Skeletal muscle cell (primary cell): ENCODE results near the gene MC1R.
"Not testable (repeated sequence)": the region's sequence is repeated elsewhere in the genome, so short reads cannot be mapped to it uniquely, and the experiment has no call there.

ENCODE experiments used
- DNase-seq: peaks from one replicate; pipeline ENCODE4 v3.0.0-alpha.2; 2010; ENCODE audit warnings: low read depth
- H3K4me3 ChIP-seq: 2 replicates; pipeline ENCODE4 v1.5.1; 2011; ENCODE audit warnings: low read depth, mild to moderate bottlenecking, control low read depth, low read length, moderate library complexity

The MC1R gene

DNA sequence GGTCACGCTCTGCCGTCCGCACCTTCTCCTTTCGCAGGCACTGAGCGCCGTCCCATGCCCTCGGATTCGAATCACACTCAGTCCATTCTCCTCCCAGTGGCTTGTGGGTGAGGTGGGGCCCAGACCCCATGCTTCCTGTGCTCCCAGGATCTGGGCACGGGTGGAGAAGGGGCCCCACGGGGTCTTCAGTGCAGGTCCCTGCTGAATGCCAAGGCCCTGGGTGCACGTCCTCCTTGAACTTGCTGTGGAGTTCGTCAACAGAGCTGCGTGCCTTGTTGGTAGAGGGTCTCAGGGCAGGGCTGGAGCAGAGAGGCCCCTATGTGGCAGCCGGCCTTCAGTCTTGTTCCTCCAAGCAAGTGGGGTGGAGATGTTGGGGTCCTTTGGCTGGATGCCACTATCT is 7.3 kb upstream of the MC1R start:
- no peak for DNase-seq
- no peak overlapping the region for H3K4me3 ChIP-seq

DNA sequence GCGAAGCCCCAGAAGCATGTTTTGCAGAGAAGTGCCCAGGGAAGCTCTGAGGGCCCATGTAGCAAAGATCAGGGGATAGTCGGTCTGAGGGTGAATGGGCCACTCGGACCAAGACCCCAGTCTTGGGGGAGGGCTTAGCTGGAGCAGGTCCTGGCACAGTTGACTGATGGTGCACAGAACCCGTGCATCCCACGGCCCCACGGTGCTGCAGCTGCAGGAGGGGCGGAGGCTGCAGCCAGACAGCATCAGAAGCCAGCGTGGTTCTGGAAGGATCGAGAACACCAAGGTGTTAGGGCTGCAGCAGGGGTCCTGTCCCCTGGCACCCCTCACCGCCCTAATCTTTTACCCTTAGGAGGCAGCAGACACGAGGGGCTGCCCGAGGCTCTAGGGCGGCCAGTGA is 6.5 kb upstream of the MC1R start:
- no peak overlapping the region for H3K4me3 ChIP-seq
- no peak for DNase-seq

DNA sequence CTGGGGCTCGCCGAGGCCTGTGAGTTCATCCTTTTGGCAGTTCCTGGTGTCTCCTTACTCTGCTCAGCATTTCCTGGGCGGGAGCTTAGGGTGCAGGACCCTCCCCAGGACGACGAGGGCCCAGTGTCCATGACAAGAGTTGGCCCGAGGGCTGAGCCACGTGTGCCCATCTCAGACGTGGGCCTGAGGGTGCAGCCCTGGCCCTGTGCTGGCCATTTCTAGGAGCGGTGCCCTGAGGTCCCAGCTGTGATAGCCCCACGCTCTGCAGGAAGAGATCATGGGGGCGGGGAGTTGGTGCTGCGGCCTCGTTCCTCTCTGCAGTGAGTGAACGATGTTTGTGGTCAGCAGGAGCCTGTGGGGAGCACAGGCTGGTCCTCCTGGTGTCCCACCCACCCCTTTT is 6.0 kb upstream of the MC1R start:
- H3K4me3 ChIP-seq, result no peak overlapping the region
- DNase-seq, result no peak

DNA sequence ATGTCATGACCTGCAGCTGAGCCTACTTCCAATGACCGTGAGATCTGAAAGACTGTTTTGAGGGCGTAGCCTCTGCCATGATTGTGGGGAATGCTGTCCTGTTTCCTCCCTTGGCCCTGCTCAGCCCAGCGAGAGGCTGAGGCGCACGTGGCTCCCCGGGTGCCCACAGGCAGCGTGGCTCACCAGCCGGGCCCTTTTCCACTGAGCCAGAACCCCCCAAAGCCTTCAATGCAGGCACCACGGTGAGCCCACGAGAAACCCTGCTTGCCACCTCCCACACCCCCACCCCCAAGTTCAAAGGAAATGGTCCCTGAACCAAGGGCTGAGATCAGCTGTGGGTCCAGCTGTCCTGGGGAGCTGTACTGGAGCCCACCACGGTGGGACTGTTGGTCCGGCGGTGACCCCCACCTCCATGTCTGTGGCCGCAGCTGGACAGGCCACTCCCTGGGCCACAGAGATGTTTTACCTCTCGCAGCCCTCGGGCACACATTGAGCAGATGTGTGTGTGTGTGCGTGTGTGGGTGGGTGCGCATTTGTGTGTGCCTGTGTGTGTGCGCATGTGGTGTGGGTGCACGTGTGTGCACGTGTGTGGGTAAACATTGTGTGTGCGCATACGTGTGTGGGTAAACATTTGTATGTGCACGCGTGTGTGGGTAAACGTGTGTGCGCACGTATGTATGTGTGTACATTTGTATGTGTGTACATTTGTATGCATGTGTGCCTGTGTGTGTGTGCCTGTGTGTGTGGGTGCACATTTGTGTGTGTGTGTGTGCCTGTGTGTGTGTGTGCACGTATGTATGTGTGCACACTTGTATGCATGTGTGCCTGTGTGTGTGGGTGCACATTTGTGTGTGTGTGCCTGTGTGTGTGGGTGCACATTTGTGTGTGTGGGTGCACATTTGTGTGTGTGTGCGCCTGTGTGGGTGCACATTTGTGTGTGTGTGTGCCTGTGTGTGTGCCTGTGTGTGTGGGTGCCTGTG is 5.0 kb upstream of the MC1R start:
- DNase-seq, result no peak
- H3K4me3 ChIP-seq, result no peak overlapping the region

DNA sequence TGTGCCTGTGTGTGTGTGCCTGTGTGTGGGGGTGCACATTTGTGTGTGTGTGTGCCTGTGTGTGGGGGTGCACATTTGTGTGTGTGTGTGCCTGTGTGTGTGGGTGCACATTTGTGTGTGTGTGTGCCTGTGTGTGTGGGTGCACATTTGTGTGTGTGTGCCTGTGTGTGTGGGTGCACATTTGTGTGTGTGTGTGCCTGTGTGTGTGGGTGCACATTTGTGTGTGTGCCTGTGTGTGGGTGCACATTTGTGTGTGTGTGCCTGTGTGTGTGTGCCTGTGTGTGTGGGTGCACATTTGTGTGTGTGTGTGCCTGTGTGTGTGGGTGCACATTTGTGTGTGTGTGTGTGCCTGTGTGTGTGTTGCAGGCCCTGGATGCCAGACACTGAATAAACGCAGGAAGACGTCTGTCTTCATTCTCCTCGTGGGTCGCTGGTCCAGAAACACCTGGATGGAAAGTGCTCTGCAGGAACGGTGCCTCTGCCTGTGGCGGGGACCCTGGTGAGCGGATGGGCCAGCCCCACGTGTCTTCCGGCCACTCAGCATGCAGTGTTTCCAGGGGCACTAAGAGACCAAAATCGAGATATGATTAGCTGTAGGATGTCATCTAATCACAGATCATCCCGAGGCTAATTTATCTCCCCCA is 3.9 kb upstream of the MC1R start:
- not testable (repeated sequence) for H3K4me3 ChIP-seq, DNase-seq

DNA sequence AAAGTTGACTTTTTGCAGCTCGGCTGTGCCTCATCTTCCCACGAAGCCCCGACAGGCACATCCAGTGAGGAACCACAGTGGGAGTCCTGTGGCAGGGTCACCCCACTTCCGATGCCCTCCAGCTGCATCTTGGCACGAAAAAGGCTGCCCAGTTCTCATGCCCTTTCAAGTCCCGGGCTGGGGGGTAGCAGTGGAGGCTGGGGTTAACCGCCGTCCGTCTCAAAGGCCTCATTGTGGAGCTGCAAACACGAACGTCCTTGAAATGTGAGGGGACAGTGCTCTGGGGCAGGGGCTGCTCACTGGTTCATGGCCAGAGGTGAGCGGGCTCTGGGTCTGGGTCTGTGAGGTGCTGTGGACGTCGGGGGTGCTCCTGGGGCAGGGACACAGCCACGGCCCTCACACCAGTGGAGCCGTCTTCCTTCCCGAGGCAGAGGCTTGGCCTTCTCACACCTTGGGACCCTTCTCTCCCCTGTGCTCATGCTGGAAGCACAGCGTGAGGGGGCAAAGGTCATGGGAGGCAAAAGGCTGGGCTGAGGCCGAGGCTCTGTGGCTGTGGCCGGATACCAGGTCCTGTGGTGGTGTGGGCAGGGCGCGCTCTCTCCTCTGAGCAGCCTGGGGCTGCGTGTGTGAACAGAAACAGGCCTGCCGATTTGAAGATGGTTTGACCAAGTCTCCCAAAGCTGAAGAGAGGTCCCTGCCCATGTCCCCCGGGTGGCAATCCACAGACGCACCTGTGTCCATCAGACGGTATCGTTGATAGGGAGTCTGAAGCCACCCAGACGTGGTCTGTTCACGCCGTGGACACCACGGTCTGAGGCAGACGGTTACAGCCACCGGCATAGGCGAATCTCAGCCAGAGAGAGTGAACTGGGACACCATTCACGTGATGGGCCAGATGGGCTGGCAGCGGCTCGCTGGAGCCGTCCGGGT is 3.1 kb upstream of the MC1R start:
- no peak for DNase-seq
- H3K4me3 ChIP-seq, result no peak overlapping the region

DNA sequence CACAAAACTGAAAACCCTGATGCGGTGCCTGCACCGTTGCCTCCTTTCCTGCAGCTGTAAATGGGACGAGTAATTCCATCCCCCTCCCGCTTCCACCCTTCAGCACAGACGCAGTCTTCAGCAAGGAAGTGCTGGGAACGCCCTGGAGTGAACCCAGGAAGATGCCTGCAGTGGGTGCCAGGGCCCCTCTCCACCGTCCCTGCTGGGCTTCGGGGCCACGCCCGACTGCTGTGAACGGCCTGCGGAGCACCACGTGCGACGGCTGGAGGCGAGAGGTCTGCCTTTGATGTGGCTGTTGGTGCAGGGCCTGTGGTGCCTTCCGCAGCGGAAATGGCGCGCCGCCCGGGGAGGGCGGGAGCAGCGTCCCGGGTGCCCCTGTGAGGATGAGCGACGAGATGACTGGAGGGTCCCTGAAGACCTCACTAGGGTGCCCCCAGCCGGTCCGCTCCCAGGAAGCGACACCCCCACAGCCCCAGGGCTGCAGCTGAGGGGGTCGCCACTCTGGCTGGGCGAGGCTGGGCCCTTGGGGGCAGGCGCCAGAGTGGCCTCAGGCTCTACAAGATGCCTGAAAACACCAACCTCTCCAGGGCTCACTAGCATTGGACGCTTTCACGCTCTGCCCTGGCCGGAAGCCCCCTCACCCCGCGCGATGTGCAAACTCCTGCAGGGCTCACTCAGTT is 749 bp upstream of the MC1R start:
- DNase-seq, result peak; percentile 78
- peak overlapping the region; percentile 48 for H3K4me3 ChIP-seq

DNA sequence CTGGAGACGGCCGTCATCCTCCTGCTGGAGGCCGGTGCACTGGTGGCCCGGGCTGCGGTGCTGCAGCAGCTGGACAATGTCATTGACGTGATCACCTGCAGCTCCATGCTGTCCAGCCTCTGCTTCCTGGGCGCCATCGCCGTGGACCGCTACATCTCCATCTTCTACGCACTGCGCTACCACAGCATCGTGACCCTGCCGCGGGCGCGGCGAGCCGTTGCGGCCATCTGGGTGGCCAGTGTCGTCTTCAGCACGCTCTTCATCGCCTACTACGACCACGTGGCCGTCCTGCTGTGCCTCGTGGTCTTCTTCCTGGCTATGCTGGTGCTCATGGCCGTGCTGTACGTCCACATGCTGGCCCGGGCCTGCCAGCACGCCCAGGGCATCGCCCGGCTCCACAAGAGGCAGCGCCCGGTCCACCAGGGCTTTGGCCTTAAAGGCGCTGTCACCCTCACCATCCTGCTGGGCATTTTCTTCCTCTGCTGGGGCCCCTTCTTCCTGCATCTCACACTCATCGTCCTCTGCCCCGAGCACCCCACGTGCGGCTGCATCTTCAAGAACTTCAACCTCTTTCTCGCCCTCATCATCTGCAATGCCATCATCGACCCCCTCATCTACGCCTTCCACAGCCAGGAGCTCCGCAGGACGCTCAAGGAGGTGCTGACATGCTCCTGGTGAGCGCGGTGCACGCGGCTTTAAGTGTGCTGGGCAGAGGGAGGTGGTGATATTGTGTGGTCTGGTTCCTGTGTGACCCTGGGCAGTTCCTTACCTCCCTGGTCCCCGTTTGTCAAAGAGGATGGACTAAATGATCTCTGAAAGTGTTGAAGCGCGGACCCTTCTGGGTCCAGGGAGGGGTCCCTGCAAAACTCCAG is 1.1 kb downstream of the MC1R start:
- no peak for DNase-seq
- no peak overlapping the region for H3K4me3 ChIP-seq

DNA sequence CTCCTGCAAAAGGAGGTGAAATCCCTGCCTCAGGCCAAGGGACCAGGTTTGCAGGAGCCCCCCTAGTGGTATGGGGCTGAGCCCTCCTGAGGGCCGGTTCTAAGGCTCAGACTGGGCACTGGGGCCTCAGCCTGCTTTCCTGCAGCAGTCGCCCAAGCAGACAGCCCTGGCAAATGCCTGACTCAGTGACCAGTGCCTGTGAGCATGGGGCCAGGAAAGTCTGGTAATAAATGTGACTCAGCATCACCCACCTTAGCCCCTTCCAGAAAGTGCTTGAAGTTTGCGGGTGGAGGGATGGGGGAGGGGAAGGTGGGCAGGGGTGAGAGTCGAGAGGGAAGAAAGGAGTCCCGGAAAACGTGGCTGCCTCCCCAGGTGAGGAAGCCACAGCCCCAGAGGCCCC is 2.1 kb downstream of the MC1R start:
- DNase-seq, result no peak
- peak overlapping the region; percentile 11 for H3K4me3 ChIP-seq

DNA sequence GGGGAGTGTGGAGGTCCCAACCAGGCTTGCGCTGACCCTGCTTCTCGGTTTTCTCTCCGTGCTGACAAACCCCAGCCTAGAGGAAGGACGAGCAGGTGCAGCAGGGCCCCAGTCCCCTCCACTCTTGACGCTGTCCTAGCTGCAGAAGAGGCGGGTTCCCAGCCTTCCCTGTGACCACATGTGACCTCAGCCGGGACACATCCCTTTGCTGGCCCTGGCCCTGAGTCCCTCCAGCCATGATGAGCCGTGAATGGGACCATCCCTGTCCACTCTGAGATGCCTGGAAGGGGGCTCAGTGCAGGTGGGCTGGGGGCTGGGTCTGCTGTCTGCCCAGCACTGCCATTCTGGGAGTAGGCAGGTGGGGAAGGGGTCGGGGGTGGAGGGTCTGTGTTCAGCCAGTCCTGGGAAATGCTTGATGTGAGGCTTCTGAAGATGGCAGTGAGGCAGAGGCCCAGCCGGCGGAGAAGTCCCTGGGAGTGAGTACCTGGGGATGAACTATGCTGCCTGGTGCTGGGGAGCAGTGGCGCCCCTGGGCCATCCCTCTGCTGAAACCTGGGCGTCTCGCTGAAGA is 2.6 kb downstream of the MC1R start:
- DNase-seq, result no peak
- peak overlapping the region; percentile 11 for H3K4me3 ChIP-seq

DNA sequence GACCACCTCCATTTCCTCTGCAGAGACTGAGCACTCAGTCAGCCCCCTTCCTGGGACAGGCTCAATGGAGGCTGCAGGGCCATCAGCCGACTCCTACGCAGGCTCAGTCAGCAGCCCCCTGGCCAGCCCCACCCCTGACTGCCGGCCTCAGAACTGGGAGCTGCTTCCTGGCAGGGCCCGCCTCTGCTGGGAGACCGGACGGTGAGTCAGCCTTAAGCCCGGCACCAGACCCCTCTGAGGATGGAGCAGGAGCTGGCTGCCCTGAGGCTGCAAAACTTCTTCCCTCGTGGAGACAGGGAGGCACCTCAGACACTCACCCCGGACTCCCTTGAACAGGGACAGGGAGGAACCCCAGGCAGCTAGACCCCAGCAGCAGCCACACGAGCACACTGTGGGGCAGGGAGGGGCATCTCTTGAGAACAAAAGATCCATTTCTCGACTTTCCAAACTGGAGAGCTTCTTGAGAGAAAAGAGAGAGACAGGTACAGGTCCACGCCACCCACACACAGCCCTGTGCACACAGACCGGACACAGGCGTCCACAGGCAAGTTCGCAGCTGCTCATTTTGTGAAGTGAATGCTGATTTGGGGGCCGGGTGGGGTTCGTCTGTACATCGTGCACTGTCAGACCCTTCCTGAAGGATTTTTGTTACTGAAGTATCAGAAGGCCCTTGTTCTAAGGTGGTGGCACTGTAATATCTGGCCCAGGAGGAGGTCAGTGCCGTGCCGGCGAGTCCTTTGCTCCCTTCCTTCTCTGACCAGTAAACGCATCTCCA is 3.2 kb downstream of the MC1R start:
- H3K4me3 ChIP-seq, result peak overlapping the region; percentile 91
- peak; percentile 85 for DNase-seq

DNA sequence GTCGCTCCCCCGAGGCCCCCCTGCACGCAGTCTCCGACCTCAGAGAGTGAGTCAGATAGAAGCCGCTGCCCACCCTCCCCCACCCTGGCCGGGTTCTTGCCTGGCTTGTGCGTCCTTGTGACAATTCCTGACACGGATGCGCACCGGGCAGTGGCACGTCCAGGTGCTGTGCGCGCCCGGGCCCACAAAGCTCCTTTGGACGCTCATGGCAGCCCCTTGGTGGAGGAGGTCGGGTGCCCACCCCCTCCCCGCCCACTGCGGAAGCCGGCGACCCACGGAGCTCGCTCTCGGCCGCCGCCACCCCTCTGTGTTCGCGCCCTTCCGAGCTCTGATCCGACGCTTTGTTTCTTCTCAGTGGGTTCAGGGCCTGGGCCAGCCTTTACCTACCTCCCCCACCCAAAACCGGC is 3.8 kb downstream of the MC1R start:
- peak overlapping the region; percentile 91 for H3K4me3 ChIP-seq
- DNase-seq, result peak; percentile 76

DNA sequence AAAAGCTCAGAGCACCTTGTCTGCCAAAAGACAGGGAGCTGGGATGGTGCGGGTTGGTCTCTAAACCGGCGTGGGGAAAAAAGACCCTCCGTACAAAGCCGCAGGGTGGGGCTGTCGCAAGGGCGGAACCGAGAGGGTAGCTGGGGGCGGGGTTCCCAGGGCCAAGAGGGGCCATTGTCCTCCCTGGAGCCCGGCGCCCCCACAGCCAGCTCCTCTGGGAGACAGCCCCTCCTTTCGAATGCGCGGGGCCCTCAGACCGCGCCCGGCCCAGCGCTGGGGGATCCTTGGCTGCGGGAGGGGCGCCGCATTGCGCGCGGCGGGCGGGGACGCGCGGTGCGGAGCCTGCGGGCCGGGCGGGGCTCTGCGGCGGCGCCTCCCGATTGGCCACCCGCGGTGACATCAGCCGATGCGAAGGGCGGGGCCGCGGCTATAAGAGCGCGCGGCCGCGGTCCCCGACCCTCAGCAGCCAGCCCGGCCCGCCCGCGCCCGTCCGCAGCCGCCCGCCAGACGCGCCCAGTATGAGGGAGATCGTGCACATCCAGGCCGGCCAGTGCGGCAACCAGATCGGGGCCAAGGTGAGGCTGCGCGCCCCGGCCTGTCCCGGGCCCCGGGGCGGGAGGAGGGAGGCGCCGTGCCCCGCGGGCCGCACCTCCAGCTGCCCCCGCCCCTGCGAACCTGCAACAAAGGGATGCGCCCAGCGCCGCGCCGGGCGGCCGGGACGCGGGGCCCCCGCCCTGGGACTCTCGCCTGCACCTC is 4.4 kb downstream of the MC1R start, which contains the start of gene TUBB3:
TSS of gene TUBB3 (plus strand) at position 459 of the 756 bp plus-strand sequence. CDS start at position 519, 60 bp downstream.
- H3K4me3 ChIP-seq, result peak within 1 kb of the TSS; percentile 91
- peak; percentile 48 for DNase-seq

DNA sequence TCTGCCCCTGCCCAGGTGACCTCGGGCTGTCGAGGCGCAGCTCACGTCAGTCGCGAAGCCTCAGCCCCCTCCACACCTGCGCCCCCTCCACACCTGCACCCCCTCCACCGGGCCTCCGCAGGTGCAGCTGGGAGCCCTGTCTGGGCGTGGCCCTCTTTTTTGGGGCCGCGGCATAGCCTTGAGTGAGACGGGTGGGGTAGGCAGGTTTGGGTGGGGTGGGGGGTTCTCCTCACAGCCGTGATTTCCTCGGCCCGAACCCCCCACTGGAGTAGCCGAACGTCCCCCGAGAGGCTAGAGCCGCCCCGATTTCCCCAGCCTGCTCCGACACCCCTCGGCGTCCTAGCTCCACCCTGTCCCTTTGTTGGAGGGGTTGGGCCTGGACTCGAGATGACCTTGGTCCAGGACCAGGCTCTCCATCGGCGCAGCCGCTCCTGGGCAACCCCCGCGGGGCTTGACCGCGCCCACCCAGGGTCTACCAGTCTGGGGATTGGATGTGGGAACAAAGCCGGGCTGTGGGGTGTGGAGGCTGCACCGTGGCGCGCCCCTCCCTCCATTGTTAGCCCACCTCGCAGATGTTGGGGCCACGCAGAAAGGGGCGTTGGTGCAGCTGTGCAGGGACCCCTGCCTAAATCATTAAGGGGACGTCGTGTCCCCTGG is 5.1 kb downstream of the MC1R start:
- H3K4me3 ChIP-seq, result peak overlapping the region; percentile 91
- DNase-seq, result no peak

DNA sequence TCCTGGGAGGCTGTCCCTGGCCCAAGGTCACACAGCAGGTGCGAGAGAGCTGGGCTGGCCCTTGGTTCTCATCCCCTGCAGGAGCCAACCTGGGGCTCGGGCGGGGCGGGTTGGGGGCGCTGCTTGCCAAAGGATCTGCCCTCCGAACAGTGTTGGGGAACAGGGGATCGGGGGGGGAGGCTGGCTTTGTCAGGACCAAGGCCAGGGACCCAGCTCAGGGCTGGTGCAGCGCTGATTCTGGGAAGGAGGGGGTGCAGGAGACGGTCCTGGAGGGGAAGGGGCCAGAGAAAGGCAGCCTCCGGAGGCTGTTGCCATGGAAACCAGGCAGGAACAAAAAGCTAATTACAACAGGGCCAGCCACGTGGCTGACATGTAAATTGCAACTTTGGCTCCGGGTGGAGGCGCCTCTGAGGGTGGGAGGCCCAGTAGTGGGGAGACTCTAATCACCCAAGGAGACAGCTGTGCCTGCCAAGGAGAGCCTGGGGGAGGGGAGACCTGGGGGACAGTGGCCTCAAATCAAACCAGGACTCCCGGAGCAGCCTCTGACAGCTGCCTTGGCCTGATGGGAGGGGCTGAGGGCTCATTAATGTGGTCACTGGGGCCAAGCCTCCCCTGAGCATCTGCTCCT is 5.7 kb downstream of the MC1R start:
- no peak for DNase-seq
- H3K4me3 ChIP-seq, result peak overlapping the region; percentile 91

DNA sequence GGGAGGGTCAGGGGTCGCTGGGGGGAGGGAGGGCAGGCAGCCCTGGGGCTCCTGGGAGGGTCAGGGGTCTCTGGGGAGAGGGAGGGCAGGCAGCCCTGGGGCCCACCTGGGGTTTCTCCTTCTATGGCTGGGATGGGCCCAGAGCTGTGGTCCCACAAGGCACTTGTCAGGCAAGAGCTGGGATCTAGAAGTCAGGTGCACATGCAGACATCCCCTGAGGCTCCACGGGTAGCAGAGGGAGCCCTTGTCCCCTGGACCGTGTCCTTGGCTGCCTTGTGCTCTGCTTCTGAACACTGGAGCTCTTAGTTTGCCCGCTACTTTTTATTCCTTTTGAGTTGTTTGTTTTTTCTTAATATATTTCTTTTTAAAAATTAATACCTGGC is 6.3 kb downstream of the MC1R start:
- H3K4me3 ChIP-seq, result peak overlapping the region; percentile 91
- no peak for DNase-seq
